ENCODE data around the gene SLC22A4. TPM values are rescaled to one million over a fixed set of nuclear protein-coding genes. Genes with fewer than 3 reads are reported as not detected.

Gene SLC22A4
- total and polyA plus RNA-seq, 2 experiments from 2014 or later = 24.0 to 26.0 TPM

DNA sequence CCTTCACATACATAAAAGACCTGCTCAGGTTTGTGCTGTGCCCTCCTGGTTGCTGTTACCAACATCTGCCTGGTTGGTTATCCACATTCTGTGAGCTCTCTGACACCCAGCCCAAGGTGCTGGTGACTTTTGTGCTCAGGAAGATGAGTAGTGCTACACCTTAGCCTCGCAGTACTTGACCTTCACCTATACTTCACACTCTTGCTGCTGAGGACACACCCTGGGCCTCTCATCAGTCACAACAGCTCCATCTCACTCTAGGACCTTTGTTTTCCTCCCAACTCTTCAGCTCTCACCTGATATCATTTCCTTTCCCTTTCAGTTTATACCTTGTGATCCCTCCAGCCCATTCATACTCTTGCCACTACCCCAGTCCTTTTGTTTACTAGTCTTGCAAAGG is 64.6 kb downstream of the SLC22A4 start:
- peaks cover 8% of the 10 kb centered on the region for H3K4me1 ChIP-seq (ENCODE audit: insufficient read depth)
- H4K20me1 ChIP-seq (ENCODE audit: insufficient read depth) = no peaks in the 10 kb centered on the region
- H3K4me2 ChIP-seq (ENCODE audit: unreplicated experiment) = no peak overlapping the region
- H3K79me2 ChIP-seq (ENCODE audit: insufficient read depth) = no peaks in the 10 kb centered on the region
- no peak for DNase-seq
- TF ChIP-seq EZH2phosphoT487 (IDR thresholded peaks at IDR 0.05; ENCODE audit: insufficient read depth, low read depth) (no peak), EZH2 (IDR thresholded peaks at IDR 0.05; ENCODE audit: insufficient read depth, poor library complexity, severe bottlenecking) (no peak)
- no peaks in the 10 kb centered on the region for H3K9me2 ChIP-seq (ENCODE audit: insufficient read depth)
- no peak overlapping the region for H3K4me3 ChIP-seq
- H3K27ac ChIP-seq = no peak overlapping the region
- H2AFZ ChIP-seq = no peak overlapping the region
- H3F3A ChIP-seq (ENCODE audit: insufficient read depth) = peaks cover 9% of the 10 kb centered on the region
- H3K9ac ChIP-seq = no peak overlapping the region
- 59 to 60% methylated on average over 1 of the region's 1 CpG for WGBS, 2 experiments (ENCODE audit: low coverage in 1 of 2, low lambda C conversion rate in 2 of 2, missing lambda C conversion rate in 2 of 2)
- no peaks in the 10 kb centered on the region for H3K9me3 ChIP-seq (ENCODE audit: low read depth)
- in situ Hi-C loops (cut with MboI) = no loop called here
- H3K36me3 ChIP-seq (ENCODE audit: low read depth) = no peaks in the 10 kb centered on the region
- H3K27me3 ChIP-seq (replicated peaks; ENCODE audit: insufficient read depth) = no peaks in the 10 kb centered on the region

GRCh38 chr5:132362086-132362485 is 67.9 kb downstream of the SLC22A4 start:
- Histone ChIP-seq H3F3A (ENCODE audit: insufficient read depth) (peaks cover 19% of the 10 kb centered on the region), H3K27ac (no peak overlapping the region), H3K9me2 (ENCODE audit: insufficient read depth) (no peaks in the 10 kb centered on the region), H3K4me2 (ENCODE audit: unreplicated experiment) (no peak overlapping the region), H2AFZ (no peak overlapping the region), H3K9ac (no peak overlapping the region), H3K4me1 (ENCODE audit: insufficient read depth) (peaks cover 24% of the 10 kb centered on the region), H3K36me3 (ENCODE audit: low read depth) (no peaks in the 10 kb centered on the region), H3K27me3 (replicated peaks; ENCODE audit: insufficient read depth) (no peaks in the 10 kb centered on the region), H4K20me1 (ENCODE audit: insufficient read depth) (no peaks in the 10 kb centered on the region), H3K79me2 (ENCODE audit: insufficient read depth) (no peaks in the 10 kb centered on the region), H3K9me3 (ENCODE audit: low read depth) (no peaks in the 10 kb centered on the region), H3K4me3 (no peak overlapping the region)
- TF ChIP-seq EZH2phosphoT487 (IDR thresholded peaks at IDR 0.05; ENCODE audit: insufficient read depth, low read depth) (no peak), EZH2 (IDR thresholded peaks at IDR 0.05; ENCODE audit: insufficient read depth, poor library complexity, severe bottlenecking) (no peak)
- in situ Hi-C loops (cut with MboI) = no loop called here
- 94 to 98% methylated on average over 2 of the region's 2 CpGs for WGBS, 2 experiments (ENCODE audit: low coverage in 1 of 2, low lambda C conversion rate in 2 of 2, missing lambda C conversion rate in 2 of 2)
- DNase-seq = no peak

DNA sequence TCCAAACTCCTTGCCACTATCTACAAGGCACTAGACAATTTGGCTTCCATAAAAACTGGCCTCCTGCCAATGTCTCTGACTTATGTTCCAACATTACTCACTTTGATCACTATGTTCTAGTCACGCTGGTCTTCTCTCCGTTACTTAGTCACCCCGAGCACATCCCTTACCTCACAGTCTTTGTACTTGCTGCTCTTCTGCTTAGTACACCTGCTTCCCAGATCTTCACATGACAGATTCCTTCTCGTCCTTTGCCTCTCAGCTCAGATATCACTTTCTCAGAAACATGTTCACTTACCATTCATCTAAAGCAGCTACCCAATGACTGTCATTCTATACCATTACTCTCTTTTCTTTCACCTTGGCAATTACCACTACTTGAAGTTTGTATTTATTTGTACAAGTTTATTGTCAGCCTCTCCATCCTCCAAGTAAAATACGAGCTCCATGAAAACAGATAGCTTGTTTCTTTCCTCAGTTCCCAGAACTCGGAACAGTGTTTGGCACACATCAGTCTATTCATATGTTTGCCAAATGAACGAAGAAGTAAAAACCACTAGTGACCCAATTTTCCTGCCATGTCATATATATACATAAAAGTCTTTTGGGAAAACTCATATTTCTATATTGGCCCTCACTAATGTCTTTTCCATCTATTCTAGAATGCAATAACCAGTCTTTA is 69.4 kb downstream of the SLC22A4 start:
- TF ChIP-seq EZH2 (IDR thresholded peaks at IDR 0.05; ENCODE audit: insufficient read depth, poor library complexity, severe bottlenecking) = no peak
- no peak for TF ChIP-seq EZH2phosphoT487 (IDR thresholded peaks at IDR 0.05; ENCODE audit: insufficient read depth, low read depth)
- Histone ChIP-seq H3K79me2 (ENCODE audit: insufficient read depth) (no peaks in the 10 kb centered on the region), H3F3A (ENCODE audit: insufficient read depth) (peaks cover 19% of the 10 kb centered on the region), H2AFZ (no peak overlapping the region), H3K27me3 (replicated peaks; ENCODE audit: insufficient read depth) (no peaks in the 10 kb centered on the region), H3K9me3 (ENCODE audit: low read depth) (no peaks in the 10 kb centered on the region), H3K27ac (peak overlapping the region; percentile 66; the same call in 1 of the 2 replicates), H4K20me1 (ENCODE audit: insufficient read depth) (no peaks in the 10 kb centered on the region), H3K4me2 (ENCODE audit: unreplicated experiment) (no peak overlapping the region), H3K9me2 (ENCODE audit: insufficient read depth) (no peaks in the 10 kb centered on the region), H3K4me3 (no peak overlapping the region), H3K9ac (no peak overlapping the region), H3K36me3 (ENCODE audit: low read depth) (no peaks in the 10 kb centered on the region), H3K4me1 (ENCODE audit: insufficient read depth) (peaks cover 24% of the 10 kb centered on the region)
- in situ Hi-C loops (cut with MboI) = no loop called here
- peak; percentile 98 for DNase-seq
- WGBS, 2 experiments (ENCODE audit: low coverage in 1 of 2, low lambda C conversion rate in 2 of 2, missing lambda C conversion rate in 2 of 2) = 1 to 2% methylated on average over 7 of the region's 7 CpGs

DNA sequence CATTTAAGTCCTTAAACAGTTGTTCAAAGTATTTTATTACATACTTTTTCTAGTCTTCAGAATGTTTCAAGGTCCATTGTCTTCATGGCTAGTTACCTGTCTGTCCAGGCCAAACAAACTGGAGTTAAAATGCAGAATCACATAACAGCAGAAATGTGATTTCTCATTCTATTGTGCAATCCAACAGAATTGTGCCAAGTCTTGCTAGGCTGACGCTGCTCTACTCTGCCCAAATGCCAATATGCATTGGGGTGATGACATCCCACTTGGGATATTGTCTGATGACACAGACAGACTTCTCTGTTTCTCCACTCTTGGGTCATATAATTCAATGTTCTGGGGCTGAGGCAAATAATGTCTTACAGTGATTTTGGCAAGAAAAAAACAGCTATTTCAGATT is 70.1 kb downstream of the SLC22A4 start:
- Histone ChIP-seq H3K9ac (0 out of 2 replicates have a peak overlapping the region, but pooled peaks have one; percentile 27), H3K4me3 (no peak overlapping the region), H2AFZ (no peak overlapping the region), H3K79me2 (ENCODE audit: insufficient read depth) (no peaks in the 10 kb centered on the region), H3K9me3 (ENCODE audit: low read depth) (no peaks in the 10 kb centered on the region), H3K27me3 (replicated peaks; ENCODE audit: insufficient read depth) (no peaks in the 10 kb centered on the region), H3K4me1 (ENCODE audit: insufficient read depth) (peaks cover 29% of the 10 kb centered on the region), H3K4me2 (ENCODE audit: unreplicated experiment) (peak overlapping the region; percentile 21), H3F3A (ENCODE audit: insufficient read depth) (peaks cover 19% of the 10 kb centered on the region), H3K27ac (peak overlapping the region; percentile 66), H4K20me1 (ENCODE audit: insufficient read depth) (no peaks in the 10 kb centered on the region), H3K9me2 (ENCODE audit: insufficient read depth) (no peaks in the 10 kb centered on the region), H3K36me3 (ENCODE audit: low read depth) (no peaks in the 10 kb centered on the region)
- in situ Hi-C loops (cut with MboI) = no loop called here
- TF ChIP-seq EZH2 (IDR thresholded peaks at IDR 0.05; ENCODE audit: insufficient read depth, poor library complexity, severe bottlenecking) (no peak), EZH2phosphoT487 (IDR thresholded peaks at IDR 0.05; ENCODE audit: insufficient read depth, low read depth) (0 out of 2 replicates have a peak, but pooled peaks have one; percentile 9)
- 0 to 4% methylated on average over 1 of the region's 1 CpG for WGBS, 2 experiments (ENCODE audit: low coverage in 1 of 2, low lambda C conversion rate in 2 of 2, missing lambda C conversion rate in 2 of 2)
- peak; percentile 94 for DNase-seq

All from GM23248 (cell line).